PC-3 (cell line): ENCODE results near the gene TRH. TPM values are rescaled to one million over a fixed set of nuclear protein-coding genes. Genes with fewer than 3 reads are reported as not detected.

Experiments
- ATAC-seq: fragments of 200-7000 bp; cut with Tn5 transposase; 2 replicates; pipeline ENCODE4 v1.9.1; 2020; ENCODE audit warnings: mild to moderate bottlenecking, moderate library complexity
- Bru-seq: library from RNA; stranded (reverse); fragments of 400-500 nt; gene quantifications from one replicate; lab custom pipeline; 2021; lab: Mats Ljungman, UMichigan
- BruChase-seq, 2 experiments: library from RNA; stranded (reverse); fragments of 400-500 nt; gene quantifications; one replicate each; lab custom pipeline; 2021; lab: Mats Ljungman, UMichigan
- BruUV-seq: library from RNA; stranded (reverse); fragments of 400-500 nt; replicated peaks from 2 replicates; lab custom pipeline; 2021; lab: Mats Ljungman, UMichigan
- CTCF ChIA-PET: fragments of 300-600 bp; sonication (Branson Sonifier 250); formaldehyde crosslinking; loops from one replicate; lab custom pipeline; 2022; ENCODE audit warnings: antibody characterized with exemption; lab: Charles Lee
- POLR2A ChIA-PET: fragments of 300-600 bp; sonication (Branson Sonifier 250); formaldehyde crosslinking; loops from one replicate; lab custom pipeline; 2022; ENCODE audit warnings: antibody characterized with exemption; ENCODE audit not compliant: unreplicated experiment; lab: Charles Lee
- DNase-seq: peaks from one replicate; pipeline ENCODE4 v3.0.0-alpha.2; 2015
- H2AFZ ChIP-seq: fragments of 300-600 bp; sonication (generic); 2 replicates; pipeline ENCODE4 v1.6.0; 2016; ENCODE audit warnings: antibody characterized with exemption, low read length
- H3F3A ChIP-seq: fragments of 300-600 bp; sonication (generic); one replicate; pipeline ENCODE4 v1.6.0; 2017; ENCODE audit warnings: antibody characterized with exemption, low read length, control low read depth, mild to moderate bottlenecking; ENCODE audit not compliant: unreplicated experiment
- H3K27ac ChIP-seq: fragments of 300-600 bp; sonication (generic); 2 replicates; pipeline ENCODE4 v1.5.1; 2016; ENCODE audit warnings: mild to moderate bottlenecking, low read length
- H3K27me3 ChIP-seq: fragments of 300-600 bp; sonication (generic); 2 replicates; pipeline ENCODE4 v1.6.1; 2016; ENCODE audit warnings: low read length, mixed read lengths
- H3K36me3 ChIP-seq: fragments of 300-600 bp; sonication (generic); 2 replicates; pipeline ENCODE4 v1.6.1; 2016; ENCODE audit warnings: low read depth, mixed run types, low read length, mixed read lengths
- H3K4me1 ChIP-seq: fragments of 300-600 bp; sonication (generic); 2 replicates; pipeline ENCODE4 v1.5.1; 2016; ENCODE audit warnings: low read length; ENCODE audit not compliant: insufficient read depth
- H3K4me2 ChIP-seq: fragments of 300-600 bp; sonication (generic); 2 replicates; pipeline ENCODE4 v1.6.0; 2016; ENCODE audit warnings: low read length
- H3K4me3 ChIP-seq: fragments of 300-600 bp; sonication (generic); 2 replicates; pipeline ENCODE4 v1.5.1; 2016; ENCODE audit warnings: mild to moderate bottlenecking, low read length, mixed read lengths
- H3K79me2 ChIP-seq: fragments of 300-600 bp; sonication (generic); 2 replicates; pipeline ENCODE4 v1.6.1; 2017; ENCODE audit warnings: low read length, mixed read lengths
- H3K9ac ChIP-seq: fragments of 300-600 bp; sonication (generic); 2 replicates; pipeline ENCODE4 v1.6.0; 2016; ENCODE audit warnings: mild to moderate bottlenecking, low read length
- H3K9me2 ChIP-seq: fragments of 300-600 bp; sonication (generic); replicated peaks from 2 replicates; pipeline ENCODE4 v1.6.1; 2016; ENCODE audit warnings: mixed run types, low read length, mixed read lengths
- H3K9me3 ChIP-seq: fragments of 300-600 bp; sonication (generic); 2 replicates; pipeline ENCODE4 v1.6.1; 2016; ENCODE audit warnings: low read length, mixed read lengths
- H4K20me1 ChIP-seq: fragments of 300-600 bp; sonication (generic); 2 replicates; pipeline ENCODE4 v1.6.1; 2016; ENCODE audit warnings: low read length, mixed read lengths
- CTCF ChIP-seq: fragments of 300-600 bp; sonication (generic); conservative IDR thresholded peaks from 2 replicates; pipeline ENCODE4 v1.5.1; 2017; ENCODE audit warnings: antibody characterized with exemption, low read depth, mild to moderate bottlenecking, low read length
- EZH2 ChIP-seq: fragments of 300-600 bp; sonication (generic); IDR thresholded peaks from one replicate; pipeline ENCODE4 v1.6.1; 2017; ENCODE audit warnings: antibody characterized with exemption, mild to moderate bottlenecking, low read length; ENCODE audit not compliant: unreplicated experiment
- EZH2phosphoT487 ChIP-seq: fragments of 300-600 bp; sonication (generic); IDR thresholded peaks from 2 replicates; pipeline ENCODE4 v1.6.1; 2018; ENCODE audit warnings: mild to moderate bottlenecking, antibody characterized with exemption, low read length, borderline replicate concordance
- intact Hi-C: fragments of 100-400 bp; cut with micrococcal nuclease; formaldehyde crosslinking; loops from 2 replicates; pipeline ENCODE4 v1.9.0; 2023
- long read RNA-seq: library from polyadenylated mRNA; unstranded; transcript quantifications from one replicate; pipeline ENCODE4 v2.0.0, GENCODE V29; 2021; ENCODE audit not compliant: unreplicated experiment
- total RNA-seq: library from RNA; depleted of rRNA; stranded (reverse); fragments of >200 nt; gene quantifications from 2 replicates; pipeline ENCODE4 v1.2.3, GENCODE V29; 2014; rRNA removed

The TRH gene, protein sequence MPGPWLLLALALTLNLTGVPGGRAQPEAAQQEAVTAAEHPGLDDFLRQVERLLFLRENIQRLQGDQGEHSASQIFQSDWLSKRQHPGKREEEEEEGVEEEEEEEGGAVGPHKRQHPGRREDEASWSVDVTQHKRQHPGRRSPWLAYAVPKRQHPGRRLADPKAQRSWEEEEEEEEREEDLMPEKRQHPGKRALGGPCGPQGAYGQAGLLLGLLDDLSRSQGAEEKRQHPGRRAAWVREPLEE
- total RNA-seq, result not detected in 2 replicates
- not detected for Bru-seq, nascent RNA
- BruChase-seq, experiment 1, labeled RNA remaining after a 6-hour chase, result not detected
- BruChase-seq, experiment 2, labeled RNA remaining after a 2-hour chase, result not detected
- long read RNA-seq, result 0 reads

DNA sequence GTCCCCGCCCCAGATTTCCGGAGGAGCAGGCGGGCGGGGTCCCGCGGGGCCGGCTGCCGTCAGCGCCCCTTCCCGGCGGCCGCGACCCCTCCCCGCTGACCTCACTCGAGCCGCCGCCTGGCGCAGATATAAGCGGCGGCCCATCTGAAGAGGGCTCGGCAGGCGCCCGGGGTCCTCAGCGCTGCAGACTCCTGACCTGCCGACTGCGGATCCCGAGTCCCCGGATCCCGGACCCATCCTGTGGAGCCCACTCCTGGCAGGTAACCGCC lies at the start of gene TRH:
Gene TRH, plus strand, starts transcription at position 157 of the 269 bp plus-strand sequence. CDS start 1,097 bp downstream, outside the sequence.
- Histone ChIP-seq H4K20me1 (no peaks in the 10 kb centered on the region), H3K9me2 (no peaks in the 10 kb centered on the region), H3K27ac (no peak within 1 kb of the TSS), H3K4me1 (no peaks in the 10 kb centered on the region), H3K4me3 (no peak within 1 kb of the TSS), H3K79me2 (no peaks in the 10 kb centered on the region), H2AFZ (no peak within 1 kb of the TSS), H3K9ac (no peak within 1 kb of the TSS), H3K36me3 (no peaks in the 10 kb centered on the region), H3K4me2 (no peak within 1 kb of the TSS), H3K9me3 (no peaks in the 10 kb centered on the region), H3K27me3 (0 out of 2 replicates have a peak, but pooled peaks cover 11% of the 10 kb centered on the region), H3F3A (no peaks in the 10 kb centered on the region)
- POLR2A ChIA-PET, result no interaction called here
- intact Hi-C loops, result no loop called here
- DNase-seq, result no peak
- ATAC-seq, result no peak
- CTCF ChIA-PET, result interaction anchor here (0.6 kb wide), 1 partner anchor 9 kb away, joined by 3 read pairs; no protein-coding TSS in a partner anchor
- no TSS peak for BruUV-seq
- no peak for TF ChIP-seq EZH2phosphoT487
- no peak for TF ChIP-seq EZH2
- TF ChIP-seq CTCF, result no peak

GRCh38 chr3:129927072-129927471 lies 47.4 kb upstream of the TRH start:
- Histone ChIP-seq H3K27me3 (no peaks in the 10 kb centered on the region), H3K4me2 (no peak overlapping the region), H3K27ac (no peak overlapping the region), H3K79me2 (no peaks in the 10 kb centered on the region), H3K9me2 (no peaks in the 10 kb centered on the region), H3K4me1 (no peaks in the 10 kb centered on the region), H3K9ac (no peak overlapping the region), H3K9me3 (no peaks in the 10 kb centered on the region), H3K4me3 (no peak overlapping the region), H4K20me1 (no peaks in the 10 kb centered on the region), H3K36me3 (no peaks in the 10 kb centered on the region), H2AFZ (no peak overlapping the region), H3F3A (no peaks in the 10 kb centered on the region)
- intact Hi-C loops, result no loop called here
- ATAC-seq (no peak), DNase-seq (no peak)
- BruUV-seq, result no TSS peak
- TF ChIP-seq CTCF, result no peak
- ChIA-PET CTCF (no interaction called here), POLR2A (no interaction called here)

DNA sequence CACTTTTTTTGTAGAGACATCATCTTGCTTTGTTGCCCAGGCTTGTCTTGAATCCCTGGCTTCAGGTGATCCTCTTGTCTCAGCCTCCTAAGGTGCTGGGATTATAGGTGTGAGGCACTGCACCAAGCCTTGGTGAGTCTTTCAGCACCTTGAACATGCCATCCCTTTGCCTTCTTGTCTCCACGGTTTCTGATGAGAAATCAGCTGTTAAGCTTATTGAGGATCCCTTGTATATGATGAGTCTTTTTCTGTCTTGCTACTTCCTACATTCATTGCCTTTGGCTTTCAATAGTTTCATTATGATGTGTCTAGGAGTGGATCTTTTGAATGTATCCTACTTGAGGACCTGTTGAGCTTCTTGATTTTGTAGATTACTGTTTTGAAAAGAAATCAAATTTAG lies 45.1 kb upstream of the TRH start:
- Histone ChIP-seq H3K79me2 (no peaks in the 10 kb centered on the region), H3K9me3 (no peaks in the 10 kb centered on the region), H3K27ac (no peak overlapping the region), H3K4me2 (no peak overlapping the region), H4K20me1 (no peaks in the 10 kb centered on the region), H2AFZ (no peak overlapping the region), H3K27me3 (no peaks in the 10 kb centered on the region), H3K9ac (no peak overlapping the region), H3K4me1 (no peaks in the 10 kb centered on the region), H3F3A (no peaks in the 10 kb centered on the region), H3K36me3 (no peaks in the 10 kb centered on the region), H3K9me2 (no peaks in the 10 kb centered on the region), H3K4me3 (no peak overlapping the region)
- ChIA-PET POLR2A (no interaction called here), CTCF (no interaction called here)
- BruUV-seq, result no TSS peak
- DNase-seq (no peak), ATAC-seq (no peak)
- TF ChIP-seq EZH2 (no peak), EZH2phosphoT487 (no peak), CTCF (no peak)
- intact Hi-C loops, result no loop called here
